H1 (cell line): ENCODE results near the gene CADM2. TPM values are rescaled to one million over a fixed set of nuclear protein-coding genes. Genes with fewer than 3 reads are reported as not detected.

Source experiments
- CTCF ChIA-PET: fragments of 300-600 bp; sonication (Branson Sonifier 250); formaldehyde crosslinking; loops from one replicate; lab custom pipeline; 2021; ENCODE audit not compliant: partially characterized antibody; lab: Charles Lee
- POLR2A ChIA-PET: fragments of 300-600 bp; sonication (Branson Sonifier 250); formaldehyde crosslinking; loops from one replicate; lab custom pipeline; 2021; ENCODE audit warnings: inconsistent platforms; ENCODE audit not compliant: partially characterized antibody; lab: Charles Lee
- DNase-seq, 2 experiments: peaks; one replicate each; pipeline versions ENCODE4 v3.0.0 to v3.0.0-alpha.2; 2010 to 2022; ENCODE audit warnings: low spot score in 2 of 2, low read depth in 1 of 2, mixed read lengths in 1 of 2
- FAIRE-seq: peaks from 2 replicates; lab custom pipeline; 2011; peaks lifted over from hg19 to GRCh38; lab: Jason Lieb, UNC
- H2AFZ ChIP-seq: 2 replicates; pipeline ENCODE4 v1.8.1; 2012; ENCODE audit warnings: low read length, inconsistent platforms
- H2AK5ac ChIP-seq: 2 replicates; pipeline ENCODE4 v1.6.1; 2013; ENCODE audit warnings: low read depth, low read length
- H2BK120ac ChIP-seq: replicated peaks from 2 replicates; pipeline ENCODE3; 2013; ENCODE audit warnings: low read depth, low read length, inconsistent platforms
- H2BK12ac ChIP-seq: 2 replicates; pipeline ENCODE4 v1.6.1; 2013; ENCODE audit warnings: low read depth, low read length
- H2BK15ac ChIP-seq: 2 replicates; pipeline ENCODE4 v1.6.1; 2013; ENCODE audit warnings: low read length
- H2BK20ac ChIP-seq: 2 replicates; pipeline ENCODE4 v1.6.1; 2013; ENCODE audit warnings: low read length
- H2BK5ac ChIP-seq: 2 replicates; pipeline ENCODE4 v1.6.1; 2013; ENCODE audit warnings: low read depth, low read length
- H3K14ac ChIP-seq: 2 replicates; pipeline ENCODE4 v1.6.1; 2013; ENCODE audit warnings: inconsistent platforms; ENCODE audit not compliant: insufficient read length
- H3K18ac ChIP-seq: 2 replicates; pipeline ENCODE4 v1.6.1; 2013; ENCODE audit warnings: low read length; ENCODE audit errors: extremely low read depth
- H3K23ac ChIP-seq: 2 replicates; pipeline ENCODE4 v1.6.1; 2013; ENCODE audit warnings: inconsistent platforms; ENCODE audit not compliant: insufficient read length
- H3K23me2 ChIP-seq: 2 replicates; pipeline ENCODE4 v1.6.1; 2013; ENCODE audit warnings: low read depth, low read length
- H3K27ac ChIP-seq: 2 replicates; pipeline ENCODE4 v1.6.1; 2011; ENCODE audit warnings: low read depth, low read length, inconsistent platforms
- H3K27me3 ChIP-seq, 4 experiments: replicated peaks in 1 of 4; 1 replicate in 1 of 4; 2 replicates in 3 of 4; pipeline versions ENCODE4 v1.6.1 to v1.8.1; 2011 to 2013; ENCODE audit warnings: low read length in 3 of 4, mild to moderate bottlenecking in 3 of 4, inconsistent platforms in 2 of 4, mixed read lengths in 2 of 4, moderate library complexity in 1 of 4; ENCODE audit not compliant: control insufficient read depth in 3 of 4, insufficient read depth in 3 of 4; ENCODE audit errors: extremely low read depth in 1 of 4
- H3K36me3 ChIP-seq, 4 experiments: 2 replicates each; pipeline versions ENCODE4 v1.6.1 to v1.8.1; 2011 to 2013; ENCODE audit warnings: mild to moderate bottlenecking in 4 of 4, low read length in 3 of 4, moderate library complexity in 2 of 4, control low read depth in 1 of 4, inconsistent platforms in 1 of 4; ENCODE audit not compliant: insufficient read depth in 4 of 4, control insufficient read depth in 2 of 4
- H3K4ac ChIP-seq: replicated peaks from 2 replicates; pipeline ENCODE3; 2013; ENCODE audit warnings: low read length, low read depth, mixed read lengths, inconsistent platforms; ENCODE audit not compliant: insufficient read length
- H3K4me1 ChIP-seq, 4 experiments: replicated peaks in 1 of 4; 1 replicate in 1 of 4; 2 replicates in 3 of 4; pipeline versions ENCODE4 v1.6.1 to v1.8.1; 2011 to 2013; ENCODE audit warnings: low read length in 3 of 4, inconsistent platforms in 2 of 4, mixed read lengths in 1 of 4; ENCODE audit not compliant: insufficient read depth in 4 of 4, control insufficient read depth in 3 of 4
- H3K4me2 ChIP-seq, 2 experiments: 2 replicates each; pipeline versions ENCODE4 v1.6.1 to v1.8.1; 2011 to 2013; ENCODE audit warnings: low read depth in 2 of 2, low read length in 2 of 2, control low read depth in 1 of 2, inconsistent platforms in 1 of 2, mild to moderate bottlenecking in 1 of 2; ENCODE audit not compliant: insufficient read depth in 1 of 2
- H3K4me3 ChIP-seq, 4 experiments: fragments of 200-600, 300-600 bp in 1 of 4; sonication (generic), shearing (Covaris generic), sonication (Bioruptor Twin) in 1 of 4; 2 replicates each; pipeline versions ENCODE4 v1.5.1 to v1.8.1; 2011 to 2016; ENCODE audit warnings: low read length in 4 of 4, low read depth in 3 of 4, control low read depth in 2 of 4, inconsistent platforms in 2 of 4, mild to moderate bottlenecking in 2 of 4, mixed read lengths in 1 of 4, moderate library complexity in 1 of 4; ENCODE audit not compliant: insufficient read depth in 2 of 4; ENCODE audit errors: extremely low read depth in 1 of 4
- H3K56ac ChIP-seq: replicated peaks from 2 replicates; pipeline ENCODE3; 2013; ENCODE audit warnings: low read depth, mild to moderate bottlenecking, mixed read lengths, low read length, inconsistent platforms; ENCODE audit not compliant: insufficient read length
- H3K79me1 ChIP-seq: 2 replicates; pipeline ENCODE4 v1.6.1; 2013; ENCODE audit warnings: low read depth, low read length, control low read depth
- H3K79me2 ChIP-seq, 2 experiments: 2 replicates each; pipeline versions ENCODE4 v1.6.1 to v1.8.1; 2012 to 2013; ENCODE audit warnings: low read length in 2 of 2, mild to moderate bottlenecking in 2 of 2, inconsistent platforms in 1 of 2; ENCODE audit not compliant: insufficient read depth in 2 of 2, control insufficient read depth in 1 of 2
- H3K9ac ChIP-seq, 4 experiments: replicated peaks in 1 of 4; 1 replicate in 1 of 4; 2 replicates in 3 of 4; pipeline versions ENCODE4 v1.6.1 to v1.8.1; 2011 to 2013; ENCODE audit warnings: low read depth in 3 of 4, low read length in 3 of 4, control low read depth in 2 of 4, mild to moderate bottlenecking in 2 of 4, moderate library complexity in 2 of 4, inconsistent platforms in 1 of 4; ENCODE audit errors: extremely low read depth in 1 of 4
- H3K9me3 ChIP-seq, 2 experiments: 2 replicates each; pipeline versions ENCODE4 v1.6.1 to v1.8.1; 2012 to 2013; ENCODE audit warnings: mild to moderate bottlenecking in 2 of 2, moderate library complexity in 2 of 2, control low read depth in 1 of 2, inconsistent platforms in 1 of 2, low read depth in 1 of 2, low read length in 1 of 2, mixed read lengths in 1 of 2; ENCODE audit not compliant: insufficient read depth in 2 of 2
- H4K20me1 ChIP-seq, 2 experiments: replicated peaks in 1 of 2; 2 replicates each; pipeline versions ENCODE3 to v1.8.1; 2011 to 2013; ENCODE audit warnings: inconsistent platforms in 2 of 2, low read length in 2 of 2, mild to moderate bottlenecking in 1 of 2; ENCODE audit not compliant: insufficient read depth in 2 of 2, control insufficient read depth in 1 of 2
- H4K5ac ChIP-seq: 2 replicates; pipeline ENCODE4 v1.6.1; 2013; ENCODE audit warnings: low read length, low read depth, mixed read lengths, inconsistent platforms; ENCODE audit not compliant: insufficient read length
- H4K8ac ChIP-seq: 2 replicates; pipeline ENCODE4 v1.8.0; 2013; ENCODE audit warnings: mild to moderate bottlenecking, moderate library complexity, low read length, inconsistent platforms; ENCODE audit not compliant: insufficient read depth; ENCODE audit errors: extremely low read depth
- H4K91ac ChIP-seq: replicated peaks from 2 replicates; pipeline ENCODE3; 2013; ENCODE audit warnings: low read length, mixed read lengths, inconsistent platforms; ENCODE audit not compliant: insufficient read length
- BCL11A ChIP-seq, 2 experiments: IDR thresholded peaks; one replicate each; pipeline ENCODE4 v1.6.1; 2011; ENCODE audit warnings: low read depth in 2 of 2, low read length in 2 of 2, mild to moderate bottlenecking in 2 of 2
- BRCA1 ChIP-seq: IDR thresholded peaks from 2 replicates; pipeline ENCODE4 v1.6.1; 2012; ENCODE audit warnings: low read depth, low read length, improper control_type of control experiment
- CTBP2 ChIP-seq: IDR thresholded peaks from 2 replicates; pipeline ENCODE4 v1.7.0; 2011; ENCODE audit warnings: borderline replicate concordance, mild to moderate bottlenecking, moderate library complexity, mixed read lengths, low read length; ENCODE audit not compliant: insufficient read depth, insufficient read length
- SIRT6 ChIP-seq: IDR thresholded peaks from one replicate; pipeline ENCODE4 v1.7.1; 2012; ENCODE audit warnings: low read length, inconsistent platforms
- TAF7 ChIP-seq: optimal IDR thresholded peaks from 2 replicates; pipeline ENCODE3; 2011; ENCODE audit warnings: low read depth, mild to moderate bottlenecking, inconsistent platforms, low read length, moderate library complexity, borderline replicate concordance
- WGBS, 2 experiments: shearing (Covaris generic) in 1 of 2; methylation state at CpG; one replicate each; pipeline versions ENCODE4 v1.1.6 to v1.1.7; 2013 to 2015; ENCODE audit warnings: low lambda C conversion rate in 2 of 2, mixed read lengths in 2 of 2, inconsistent platforms in 1 of 2, low coverage in 1 of 2, missing lambda C conversion rate in 1 of 2; ENCODE audit not compliant: insufficient replicate concordance in 2 of 2, insufficient coverage in 1 of 2, insufficient read length in 1 of 2; ENCODE audit errors: extremely low coverage in 1 of 2, missing lambda C conversion rate in 1 of 2; 5-methylcytosine and 5-hydroxymethylcytosine counted together
- polyA plus RNA-seq, 7 experiments: library from polyadenylated mRNA; depleted of rRNA in 3 of 7; stranded (reverse) in 5 of 7; unstranded in 2 of 7; fragments of >200 nt in 5 of 7; fragments of 200-250 nt in 2 of 7; gene quantifications; 1 replicate in 5 of 7; 2 replicates in 1 of 7; 4 replicates in 1 of 7; pipeline versions ENCODE4 v1.2.1 to v1.2.3, GENCODE V29; 2011 to 2013; ENCODE audit warnings: missing spikeins in 2 of 7, mixed read lengths in 2 of 7
- total RNA-seq: library from RNA; stranded (reverse); fragmentation: NEBNext Ultra II Directional; extraction: Animal tissue kit (Norgen Biotek cat#: 25700); gene quantifications from 2 replicates; pipeline ENCODE4 v1.2.1, GENCODE V29; 2021

The CADM2 gene
- total and polyA plus RNA-seq, 2 of the 8 experiments (the other 6 are each of a cell fraction or from before 2014, with no cell fraction given), result 14.9 to 20.9 TPM

DNA sequence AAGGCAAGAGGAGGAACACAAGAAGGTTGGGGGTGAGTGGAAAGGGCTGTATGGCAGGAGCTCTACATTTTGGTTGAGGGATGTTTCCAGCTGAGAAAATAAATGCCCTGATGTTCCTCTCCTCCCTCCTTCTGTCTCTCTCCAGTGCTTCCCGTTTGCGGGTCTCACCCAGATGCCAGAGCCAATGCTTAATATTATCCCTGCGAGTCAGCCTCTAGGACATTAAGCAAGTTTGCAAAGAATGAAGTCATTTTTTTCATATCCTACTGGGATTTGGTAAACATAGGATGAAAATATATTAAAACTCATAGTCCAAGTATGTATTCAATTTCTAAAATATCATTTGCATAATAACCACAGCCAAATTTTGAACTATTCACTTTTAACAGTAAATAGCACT is 295.9 kb downstream of the CADM2 start:
- FAIRE-seq (no peak), DNase-seq (no peak)
- H3K14ac ChIP-seq, result no peak overlapping the region
- H2AFZ ChIP-seq, result no peak overlapping the region
- H3K79me1 ChIP-seq, result no peaks in the 10 kb centered on the region
- H2AK5ac ChIP-seq, result no peak overlapping the region
- H3K23me2 ChIP-seq, result no peaks in the 10 kb centered on the region
- no peak overlapping the region for H2BK5ac ChIP-seq
- H3K9me3 ChIP-seq, result no peaks in the 10 kb centered on the region
- CTCF ChIA-PET, result interaction anchor here (1.5 kb wide), 1 partner anchor 311 kb away, joined by 3 read pairs; no protein-coding TSS in a partner anchor
- peaks cover 0 to 4% (median 0%) of the 10 kb centered on the region in 4 experiments; a peak in 1 of 7 replicates for H3K4me1 ChIP-seq
- H4K8ac ChIP-seq, result no peak overlapping the region
- no peak overlapping the region for H3K4ac ChIP-seq
- no peak for TF ChIP-seq BRCA1
- no peak for TF ChIP-seq BCL11A (IDR thresholded peaks at IDR 0.05; ENCODE audit: low read depth in 2 of 2, low read length in 2 of 2)
- TF ChIP-seq SIRT6, result no peak
- TF ChIP-seq CTBP2, result no peak
- TF ChIP-seq TAF7, result no peak
- H2BK15ac ChIP-seq, result no peak overlapping the region
- H3K56ac ChIP-seq, result no peak overlapping the region
- no peak overlapping the region for H4K91ac ChIP-seq
- no peak overlapping the region for H2BK12ac ChIP-seq
- H3K27ac ChIP-seq, result no peak overlapping the region
- H3K23ac ChIP-seq, result no peak overlapping the region
- no peaks in the 10 kb centered on the region for H3K27me3 ChIP-seq
- 96% methylated on average over 3 of the region's 3 CpGs; no CpG with 5 or more reads in 1 of the 2 experiments for WGBS, 2 experiments
- H3K4me3 ChIP-seq, result no peak overlapping the region
- H4K20me1 ChIP-seq, result no peaks in the 10 kb centered on the region
- H3K36me3 ChIP-seq, result no peaks in the 10 kb centered on the region
- no peak overlapping the region for H3K9ac ChIP-seq
- no peak overlapping the region for H4K5ac ChIP-seq
- H2BK120ac ChIP-seq, result no peak overlapping the region
- POLR2A ChIA-PET, result no interaction called here
- no peak overlapping the region for H2BK20ac ChIP-seq
- no peak overlapping the region for H3K18ac ChIP-seq
- H3K4me2 ChIP-seq, result no peak overlapping the region
- no peaks in the 10 kb centered on the region for H3K79me2 ChIP-seq
